ENCODE measurements around the gene ZBTB38. TPM values are rescaled to one million over a fixed set of nuclear protein-coding genes. Genes with fewer than 3 reads are reported as not detected.

ZBTB38 gene
- total RNA-seq, 1 donor: 181 TPM

Other genes starting within 250 kb of the ZBTB38 start
- gene PXYLP1, start 136.7 kb upstream of the ZBTB38 start, total RNA-seq: 6.5 and 9.1 TPM in 2 replicates
- 20.0 and 21.7 TPM in 2 replicates for gene RASA2, start 118.5 kb downstream of the ZBTB38 start, total RNA-seq